ENCODE results near the gene CCDC90B.

The CCDC90B gene

DNA sequence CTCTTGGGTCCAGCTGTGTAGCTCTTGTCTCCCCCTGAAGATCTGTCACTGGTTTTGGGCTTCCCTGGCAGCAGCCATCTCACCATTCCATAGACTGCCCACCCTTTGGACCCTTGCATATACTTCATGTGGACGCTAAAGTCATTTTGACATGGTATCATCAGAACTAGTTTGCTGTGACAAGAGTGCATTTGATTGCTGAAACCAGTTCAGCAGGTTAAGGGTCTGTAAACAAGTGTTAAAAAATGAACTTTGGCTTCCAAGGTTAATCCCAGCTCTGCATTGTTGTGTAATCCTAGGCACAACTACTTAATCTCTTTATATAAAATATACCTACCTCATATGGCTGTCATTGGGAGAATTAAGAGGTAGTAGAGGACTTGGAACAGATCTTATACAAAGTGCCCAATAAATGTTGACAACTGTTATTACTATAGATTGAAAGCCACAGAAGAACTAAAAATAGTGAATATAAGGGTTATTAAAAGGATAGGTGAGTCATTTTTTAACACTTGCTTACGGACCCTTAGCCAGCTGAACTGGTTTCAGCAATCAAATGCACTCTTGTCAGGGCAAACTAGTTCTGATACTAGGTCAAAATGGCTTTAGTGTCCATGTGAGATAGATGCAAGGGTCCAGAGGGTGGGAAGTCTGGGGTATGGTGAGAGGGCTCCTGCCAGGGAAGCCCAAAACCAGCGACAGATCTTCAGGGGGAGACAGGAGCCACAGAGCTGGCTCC, 29.4 kb downstream of the CCDC90B start:
- Histone ChIP-seq H3K27me3 (ENCODE audit: insufficient read depth, low read length) (no peaks in the 10 kb centered on the region), H3K79me2 (ENCODE audit: insufficient read depth, low read length) (no peaks in the 10 kb centered on the region), H3K9me3 (ENCODE audit: low read length) (no peaks in the 10 kb centered on the region), H2AFZ (ENCODE audit: low read length) (no peak overlapping the region), H3K4me3 (ENCODE audit: low read depth, low read length, poor library complexity, severe bottlenecking) (no peak overlapping the region), H3K4me2 (ENCODE audit: low read length) (no peak overlapping the region), H3F3A (ENCODE audit: insufficient read depth, low read length) (0 out of 2 replicates have a peak, but pooled peaks cover 3% of the 10 kb centered on the region), H3K9me2 (ENCODE audit: low read depth, low read length) (no peaks in the 10 kb centered on the region), H3K27ac (ENCODE audit: low read depth, low read length, poor library complexity, severe bottlenecking) (no peak overlapping the region), H3K4me1 (ENCODE audit: insufficient read depth, low read length, severe bottlenecking) (peaks cover 5% of the 10 kb centered on the region), H3K36me3 (ENCODE audit: insufficient read depth, low read length) (peaks cover 17% of the 10 kb centered on the region; the same call in 1 of the 2 replicates), H3K9ac (ENCODE audit: low read length) (no peak overlapping the region), H4K20me1 (ENCODE audit: insufficient read depth, low read length) (no peaks in the 10 kb centered on the region)
- TF ChIP-seq, protein P1, sequence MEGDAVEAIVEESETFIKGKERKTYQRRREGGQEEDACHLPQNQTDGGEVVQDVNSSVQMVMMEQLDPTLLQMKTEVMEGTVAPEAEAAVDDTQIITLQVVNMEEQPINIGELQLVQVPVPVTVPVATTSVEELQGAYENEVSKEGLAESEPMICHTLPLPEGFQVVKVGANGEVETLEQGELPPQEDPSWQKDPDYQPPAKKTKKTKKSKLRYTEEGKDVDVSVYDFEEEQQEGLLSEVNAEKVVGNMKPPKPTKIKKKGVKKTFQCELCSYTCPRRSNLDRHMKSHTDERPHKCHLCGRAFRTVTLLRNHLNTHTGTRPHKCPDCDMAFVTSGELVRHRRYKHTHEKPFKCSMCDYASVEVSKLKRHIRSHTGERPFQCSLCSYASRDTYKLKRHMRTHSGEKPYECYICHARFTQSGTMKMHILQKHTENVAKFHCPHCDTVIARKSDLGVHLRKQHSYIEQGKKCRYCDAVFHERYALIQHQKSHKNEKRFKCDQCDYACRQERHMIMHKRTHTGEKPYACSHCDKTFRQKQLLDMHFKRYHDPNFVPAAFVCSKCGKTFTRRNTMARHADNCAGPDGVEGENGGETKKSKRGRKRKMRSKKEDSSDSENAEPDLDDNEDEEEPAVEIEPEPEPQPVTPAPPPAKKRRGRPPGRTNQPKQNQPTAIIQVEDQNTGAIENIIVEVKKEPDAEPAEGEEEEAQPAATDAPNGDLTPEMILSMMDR (IDR thresholded peaks at IDR 0.05; ENCODE audit: low read length) = no peak
- no peak for TF ChIP-seq EZH2 (IDR thresholded peaks at IDR 0.05; ENCODE audit: borderline replicate concordance, low read length)

DNA sequence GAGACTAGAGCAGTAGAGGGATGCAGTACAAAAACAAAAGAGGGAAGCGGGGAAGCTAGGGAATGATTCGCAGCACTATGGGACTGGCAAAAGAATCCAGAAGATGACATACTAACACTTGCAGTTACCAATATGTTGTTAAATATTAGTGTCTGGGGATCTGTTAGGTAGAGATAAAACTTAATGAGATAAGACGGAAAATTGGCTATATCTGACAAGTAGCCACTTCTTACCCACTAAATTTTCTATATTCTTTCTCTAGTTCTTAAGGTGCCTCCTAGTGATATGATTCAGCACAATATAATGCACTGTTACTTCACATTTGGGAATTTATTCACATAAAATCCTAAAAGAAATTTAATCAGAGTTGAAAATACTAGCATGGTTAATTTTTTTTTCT, 30.8 kb downstream of the CCDC90B start:
- peaks cover 15% of the 10 kb centered on the region; the same call in 1 of the 2 replicates for H3K36me3 ChIP-seq (ENCODE audit: insufficient read depth, low read length)
- no peaks in the 10 kb centered on the region for H3K9me2 ChIP-seq (ENCODE audit: low read depth, low read length)
- H3K9me3 ChIP-seq (ENCODE audit: low read length) = no peaks in the 10 kb centered on the region
- H3F3A ChIP-seq (ENCODE audit: insufficient read depth, low read length) = 0 out of 2 replicates have a peak, but pooled peaks cover 3% of the 10 kb centered on the region
- no peak overlapping the region for H3K9ac ChIP-seq (ENCODE audit: low read length)
- no peaks in the 10 kb centered on the region for H3K4me1 ChIP-seq (ENCODE audit: insufficient read depth, low read length, severe bottlenecking)
- no peak overlapping the region for H3K4me2 ChIP-seq (ENCODE audit: low read length)
- TF ChIP-seq, protein P1 (IDR thresholded peaks at IDR 0.05; ENCODE audit: low read length) = no peak
- no peak for TF ChIP-seq EZH2 (IDR thresholded peaks at IDR 0.05; ENCODE audit: borderline replicate concordance, low read length)
- H3K27me3 ChIP-seq (ENCODE audit: insufficient read depth, low read length) = no peaks in the 10 kb centered on the region
- H3K79me2 ChIP-seq (ENCODE audit: insufficient read depth, low read length) = no peaks in the 10 kb centered on the region
- no peaks in the 10 kb centered on the region for H4K20me1 ChIP-seq (ENCODE audit: insufficient read depth, low read length)
- H2AFZ ChIP-seq (ENCODE audit: low read length) = no peak overlapping the region
- H3K27ac ChIP-seq (ENCODE audit: low read depth, low read length, poor library complexity, severe bottlenecking) = no peak overlapping the region
- no peak overlapping the region for H3K4me3 ChIP-seq (ENCODE audit: low read depth, low read length, poor library complexity, severe bottlenecking)

DNA sequence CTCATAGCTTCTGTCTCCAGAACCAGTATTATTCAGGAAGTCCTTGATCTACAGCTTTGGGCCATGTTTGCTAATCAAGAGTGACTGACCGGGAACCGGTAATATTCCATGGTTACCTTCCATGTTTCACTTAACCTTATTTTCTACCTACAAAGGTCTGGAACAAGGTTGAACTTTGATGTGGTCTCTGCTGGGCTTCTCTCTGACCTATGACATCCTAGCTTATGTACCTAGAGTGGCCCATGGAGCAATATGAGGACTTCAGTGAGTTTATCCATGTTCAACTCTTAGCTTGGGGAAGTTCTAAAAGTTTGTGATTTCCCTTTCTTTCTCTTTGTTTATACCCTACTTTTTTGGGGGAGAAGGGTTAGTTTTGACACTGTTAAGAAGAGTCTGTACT, 33.2 kb downstream of the CCDC90B start:
- Histone ChIP-seq H3K9me3 (ENCODE audit: low read length) (no peaks in the 10 kb centered on the region), H3F3A (ENCODE audit: insufficient read depth, low read length) (0 out of 2 replicates have a peak, but pooled peaks cover 3% of the 10 kb centered on the region), H2AFZ (ENCODE audit: low read length) (no peak overlapping the region), H3K4me3 (ENCODE audit: low read depth, low read length, poor library complexity, severe bottlenecking) (no peak overlapping the region), H3K36me3 (ENCODE audit: insufficient read depth, low read length) (peaks cover 10% of the 10 kb centered on the region; the same call in 1 of the 2 replicates), H3K9ac (ENCODE audit: low read length) (no peak overlapping the region), H3K27ac (ENCODE audit: low read depth, low read length, poor library complexity, severe bottlenecking) (no peak overlapping the region), H4K20me1 (ENCODE audit: insufficient read depth, low read length) (no peaks in the 10 kb centered on the region), H3K9me2 (ENCODE audit: low read depth, low read length) (no peaks in the 10 kb centered on the region), H3K4me1 (ENCODE audit: insufficient read depth, low read length, severe bottlenecking) (no peaks in the 10 kb centered on the region), H3K27me3 (ENCODE audit: insufficient read depth, low read length) (no peaks in the 10 kb centered on the region), H3K79me2 (ENCODE audit: insufficient read depth, low read length) (no peaks in the 10 kb centered on the region), H3K4me2 (ENCODE audit: low read length) (no peak overlapping the region)
- TF ChIP-seq EZH2 (IDR thresholded peaks at IDR 0.05; ENCODE audit: borderline replicate concordance, low read length) = no peak
- TF ChIP-seq, protein P1 (IDR thresholded peaks at IDR 0.05; ENCODE audit: low read length) = no peak
